ENCODE measurements around the gene NODAL.

DNA sequence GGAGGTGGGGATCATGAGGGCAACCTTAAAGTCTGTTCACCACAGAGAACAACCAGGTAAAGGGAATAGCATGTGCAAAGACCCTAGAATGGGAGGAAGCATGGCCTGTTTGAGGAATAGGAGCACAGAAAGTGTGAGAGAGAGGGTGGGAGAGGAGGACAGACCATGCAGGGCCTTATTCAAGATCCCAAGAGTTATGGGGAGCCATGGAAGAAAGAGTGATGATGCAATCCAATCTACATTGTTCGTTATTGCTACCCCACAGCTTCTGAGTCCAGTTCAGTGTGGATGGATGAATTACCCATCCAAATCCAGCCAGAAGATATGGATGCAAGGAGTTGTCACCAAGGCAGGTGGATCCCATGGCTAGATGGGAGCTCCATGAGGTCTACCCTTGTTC lies 45.3 kb downstream of the NODAL start:
- TF ChIP-seq, protein P1, sequence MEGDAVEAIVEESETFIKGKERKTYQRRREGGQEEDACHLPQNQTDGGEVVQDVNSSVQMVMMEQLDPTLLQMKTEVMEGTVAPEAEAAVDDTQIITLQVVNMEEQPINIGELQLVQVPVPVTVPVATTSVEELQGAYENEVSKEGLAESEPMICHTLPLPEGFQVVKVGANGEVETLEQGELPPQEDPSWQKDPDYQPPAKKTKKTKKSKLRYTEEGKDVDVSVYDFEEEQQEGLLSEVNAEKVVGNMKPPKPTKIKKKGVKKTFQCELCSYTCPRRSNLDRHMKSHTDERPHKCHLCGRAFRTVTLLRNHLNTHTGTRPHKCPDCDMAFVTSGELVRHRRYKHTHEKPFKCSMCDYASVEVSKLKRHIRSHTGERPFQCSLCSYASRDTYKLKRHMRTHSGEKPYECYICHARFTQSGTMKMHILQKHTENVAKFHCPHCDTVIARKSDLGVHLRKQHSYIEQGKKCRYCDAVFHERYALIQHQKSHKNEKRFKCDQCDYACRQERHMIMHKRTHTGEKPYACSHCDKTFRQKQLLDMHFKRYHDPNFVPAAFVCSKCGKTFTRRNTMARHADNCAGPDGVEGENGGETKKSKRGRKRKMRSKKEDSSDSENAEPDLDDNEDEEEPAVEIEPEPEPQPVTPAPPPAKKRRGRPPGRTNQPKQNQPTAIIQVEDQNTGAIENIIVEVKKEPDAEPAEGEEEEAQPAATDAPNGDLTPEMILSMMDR (IDR thresholded peaks at IDR 0.05), result no peak
- TF ChIP-seq, protein P2, sequence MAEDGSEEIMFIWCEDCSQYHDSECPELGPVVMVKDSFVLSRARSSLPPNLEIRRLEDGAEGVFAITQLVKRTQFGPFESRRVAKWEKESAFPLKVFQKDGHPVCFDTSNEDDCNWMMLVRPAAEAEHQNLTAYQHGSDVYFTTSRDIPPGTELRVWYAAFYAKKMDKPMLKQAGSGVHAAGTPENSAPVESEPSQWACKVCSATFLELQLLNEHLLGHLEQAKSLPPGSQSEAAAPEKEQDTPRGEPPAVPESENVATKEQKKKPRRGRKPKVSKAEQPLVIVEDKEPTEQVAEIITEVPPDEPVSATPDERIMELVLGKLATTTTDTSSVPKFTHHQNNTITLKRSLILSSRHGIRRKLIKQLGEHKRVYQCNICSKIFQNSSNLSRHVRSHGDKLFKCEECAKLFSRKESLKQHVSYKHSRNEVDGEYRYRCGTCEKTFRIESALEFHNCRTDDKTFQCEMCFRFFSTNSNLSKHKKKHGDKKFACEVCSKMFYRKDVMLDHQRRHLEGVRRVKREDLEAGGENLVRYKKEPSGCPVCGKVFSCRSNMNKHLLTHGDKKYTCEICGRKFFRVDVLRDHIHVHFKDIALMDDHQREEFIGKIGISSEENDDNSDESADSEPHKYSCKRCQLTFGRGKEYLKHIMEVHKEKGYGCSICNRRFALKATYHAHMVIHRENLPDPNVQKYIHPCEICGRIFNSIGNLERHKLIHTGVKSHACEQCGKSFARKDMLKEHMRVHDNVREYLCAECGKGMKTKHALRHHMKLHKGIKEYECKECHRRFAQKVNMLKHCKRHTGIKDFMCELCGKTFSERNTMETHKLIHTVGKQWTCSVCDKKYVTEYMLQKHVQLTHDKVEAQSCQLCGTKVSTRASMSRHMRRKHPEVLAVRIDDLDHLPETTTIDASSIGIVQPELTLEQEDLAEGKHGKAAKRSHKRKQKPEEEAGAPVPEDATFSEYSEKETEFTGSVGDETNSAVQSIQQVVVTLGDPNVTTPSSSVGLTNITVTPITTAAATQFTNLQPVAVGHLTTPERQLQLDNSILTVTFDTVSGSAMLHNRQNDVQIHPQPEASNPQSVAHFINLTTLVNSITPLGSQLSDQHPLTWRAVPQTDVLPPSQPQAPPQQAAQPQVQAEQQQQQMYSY (CRISPR knock-in tag; IDR thresholded peaks at IDR 0.05), result no peak
- no peak for TF ChIP-seq CREB1 (CRISPR knock-in tag; IDR thresholded peaks at IDR 0.05)
- no peak for TF ChIP-seq KAT7 (CRISPR knock-in tag; IDR thresholded peaks at IDR 0.05; ENCODE audit: borderline replicate concordance)
- TF ChIP-seq, protein P3, sequence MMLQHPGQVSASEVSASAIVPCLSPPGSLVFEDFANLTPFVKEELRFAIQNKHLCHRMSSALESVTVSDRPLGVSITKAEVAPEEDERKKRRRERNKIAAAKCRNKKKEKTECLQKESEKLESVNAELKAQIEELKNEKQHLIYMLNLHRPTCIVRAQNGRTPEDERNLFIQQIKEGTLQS (CRISPR knock-in tag; conservative IDR thresholded peaks at IDR 0.05), result no peak
- no peak for TF ChIP-seq SMAD3 (CRISPR knock-in tag; IDR thresholded peaks at IDR 0.05; ENCODE audit: borderline replicate concordance)
- no peak for TF ChIP-seq ZNF263 (CRISPR knock-in tag; IDR thresholded peaks at IDR 0.05; ENCODE audit: low read depth)
- TF ChIP-seq, protein P4, sequence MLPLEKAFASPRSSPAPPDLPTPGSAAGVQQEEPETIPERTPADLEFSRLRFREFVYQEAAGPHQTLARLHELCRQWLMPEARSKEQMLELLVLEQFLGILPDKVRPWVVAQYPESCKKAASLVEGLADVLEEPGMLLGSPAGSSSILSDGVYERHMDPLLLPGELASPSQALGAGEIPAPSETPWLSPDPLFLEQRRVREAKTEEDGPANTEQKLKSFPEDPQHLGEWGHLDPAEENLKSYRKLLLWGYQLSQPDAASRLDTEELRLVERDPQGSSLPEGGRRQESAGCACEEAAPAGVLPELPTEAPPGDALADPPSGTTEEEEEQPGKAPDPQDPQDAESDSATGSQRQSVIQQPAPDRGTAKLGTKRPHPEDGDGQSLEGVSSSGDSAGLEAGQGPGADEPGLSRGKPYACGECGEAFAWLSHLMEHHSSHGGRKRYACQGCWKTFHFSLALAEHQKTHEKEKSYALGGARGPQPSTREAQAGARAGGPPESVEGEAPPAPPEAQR (CRISPR knock-in tag; IDR thresholded peaks at IDR 0.05), result no peak
- TF ChIP-seq, protein P5, sequence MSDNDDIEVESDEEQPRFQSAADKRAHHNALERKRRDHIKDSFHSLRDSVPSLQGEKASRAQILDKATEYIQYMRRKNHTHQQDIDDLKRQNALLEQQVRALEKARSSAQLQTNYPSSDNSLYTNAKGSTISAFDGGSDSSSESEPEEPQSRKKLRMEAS (CRISPR knock-in tag; IDR thresholded peaks at IDR 0.05), result no peak
- TF ChIP-seq, protein P6, sequence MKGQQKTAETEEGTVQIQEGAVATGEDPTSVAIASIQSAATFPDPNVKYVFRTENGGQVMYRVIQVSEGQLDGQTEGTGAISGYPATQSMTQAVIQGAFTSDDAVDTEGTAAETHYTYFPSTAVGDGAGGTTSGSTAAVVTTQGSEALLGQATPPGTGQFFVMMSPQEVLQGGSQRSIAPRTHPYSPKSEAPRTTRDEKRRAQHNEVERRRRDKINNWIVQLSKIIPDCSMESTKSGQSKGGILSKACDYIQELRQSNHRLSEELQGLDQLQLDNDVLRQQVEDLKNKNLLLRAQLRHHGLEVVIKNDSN (CRISPR knock-in tag; IDR thresholded peaks at IDR 0.05), result no peak
- no peak for TF ChIP-seq NR2C2 (CRISPR knock-in tag; IDR thresholded peaks at IDR 0.05)

Data from WTC11 (cell line).